GM12878 (cell line): ENCODE measurements around the gene DCLRE1B. TPM values are rescaled to one million over a fixed set of nuclear protein-coding genes. Genes with fewer than 3 reads are reported as not detected.

Source experiments
- ATAC-seq: fragments of 200-7000 bp; cut with Tn5 transposase; 3 replicates; pipeline ENCODE4 v1.9.1; 2020; ENCODE audit warnings: mild to moderate bottlenecking, moderate library complexity
- BruUV-seq: library from RNA; stranded (reverse); fragments of 400-500 nt; replicated peaks from 2 replicates; lab custom pipeline; 2021; lab: Mats Ljungman, UMichigan
- CTCF ChIA-PET: fragments of 300-600 bp; sonication (Branson Sonifier 250); formaldehyde crosslinking; extraction: SDS; loops from one replicate; lab custom pipeline; 2021; ENCODE audit warnings: inconsistent platforms; lab: Yijun Ruan, JAX
- POLR2A ChIA-PET: fragments of 350-600 bp; formaldehyde crosslinking; extraction: SDS; loops from one replicate; lab custom pipeline; 2021; ENCODE audit warnings: inconsistent platforms; lab: Charles Lee
- RAD21 ChIA-PET: fragments of 300-600 bp; sonication (Branson Sonifier 250); formaldehyde crosslinking; loops from one replicate; lab custom pipeline; 2023; ENCODE audit warnings: antibody characterized with exemption; ENCODE audit not compliant: unreplicated experiment; lab: Charles Lee
- SMC1A ChIA-PET: fragments of 300-600 bp; sonication (Branson Sonifier 250); formaldehyde crosslinking; loops from one replicate; lab custom pipeline; 2023; ENCODE audit not compliant: unreplicated experiment, uncharacterized antibody; lab: Charles Lee
- DNase-seq: peaks from one replicate; pipeline ENCODE4 v3.0.0-alpha.2; 2011; ENCODE audit warnings: low read depth, low spot score
- FAIRE-seq: peaks from 3 replicates; lab custom pipeline; 2011; peaks lifted over from hg19 to GRCh38; lab: Jason Lieb, UNC
- H2AFZ ChIP-seq: 2 replicates; pipeline ENCODE4 v1.6.0; 2011; ENCODE audit warnings: low read depth, low read length, control low read depth; ENCODE audit not compliant: control insufficient read depth
- H3K27ac ChIP-seq: 2 replicates; pipeline ENCODE4 v1.5.1; 2011; ENCODE audit warnings: control low read depth; ENCODE audit not compliant: control insufficient read depth, insufficient read depth
- H3K27me3 ChIP-seq, 2 experiments: replicated peaks in 1 of 2; 2 replicates each; pipeline versions ENCODE4 v1.6.0 to v1.6.1; 2011; ENCODE audit warnings: low read length in 1 of 2; ENCODE audit not compliant: control insufficient read depth in 2 of 2, insufficient read depth in 2 of 2
- H3K36me3 ChIP-seq, 2 experiments: 2 replicates each; pipeline ENCODE4 v1.5.1; 2011; ENCODE audit warnings: low read length in 1 of 2; ENCODE audit not compliant: control insufficient read depth in 2 of 2, insufficient read depth in 2 of 2
- H3K4me1 ChIP-seq: 2 replicates; pipeline ENCODE4 v1.6.1; 2011; ENCODE audit warnings: mild to moderate bottlenecking, low read length, moderate library complexity, mixed read lengths; ENCODE audit not compliant: control insufficient read depth, insufficient read depth
- H3K4me2 ChIP-seq: 2 replicates; pipeline ENCODE4 v1.6.0; 2011; ENCODE audit warnings: control low read depth; ENCODE audit not compliant: control insufficient read depth, insufficient read depth
- H3K4me3 ChIP-seq: fragments of 200-600 bp; sonication (generic); 2 replicates; pipeline ENCODE4 v1.5.1; 2016
- H3K79me2 ChIP-seq: 2 replicates; pipeline ENCODE4 v1.6.0; 2011; ENCODE audit warnings: low read length; ENCODE audit not compliant: control insufficient read depth, insufficient read depth
- H3K9ac ChIP-seq: 2 replicates; pipeline ENCODE4 v1.8.0; 2011; ENCODE audit warnings: low read length, control low read depth, mixed read lengths; ENCODE audit not compliant: control insufficient read depth, insufficient read depth
- H3K9me3 ChIP-seq: replicated peaks from 3 replicates; pipeline ENCODE4 v1.5.1; 2011; ENCODE audit warnings: mild to moderate bottlenecking, low read length; ENCODE audit not compliant: control insufficient read depth, insufficient read depth
- H4K20me1 ChIP-seq: 2 replicates; pipeline ENCODE4 v1.6.0; 2011; ENCODE audit not compliant: control insufficient read depth, insufficient read depth
- ATF7 ChIP-seq: fragments of 450-650 bp; IDR thresholded peaks from 2 replicates; pipeline ENCODE4 v1.6.1; 2016; ENCODE audit warnings: low read depth, mild to moderate bottlenecking
- CBFB ChIP-seq: IDR thresholded peaks from 2 replicates; pipeline ENCODE4 v1.6.1; 2016; ENCODE audit warnings: antibody characterized with exemption, low read depth
- CEBPB ChIP-seq, 2 experiments: fragments of 150-350 bp in 1 of 2; IDR thresholded peaks; 2 replicates each; pipeline ENCODE4 v1.6.1; 2012 to 2014; ENCODE audit warnings: low read depth in 2 of 2, low read length in 2 of 2, borderline replicate concordance in 1 of 2, inconsistent platforms in 1 of 2
- EGR1 ChIP-seq, 2 experiments: IDR thresholded peaks; 1 replicate in 1 of 2; 2 replicates in 1 of 2; pipeline ENCODE4 v1.6.1; 2011 to 2012; ENCODE audit warnings: low read depth in 2 of 2, low read length in 2 of 2, borderline replicate concordance in 1 of 2, mild to moderate bottlenecking in 1 of 2, moderate library complexity in 1 of 2
- HCFC1 ChIP-seq: fragments of 150-350 bp; IDR thresholded peaks from 2 replicates; pipeline ENCODE4 v1.6.1; 2014; ENCODE audit warnings: low read length
- SIN3A ChIP-seq: IDR thresholded peaks from 2 replicates; pipeline ENCODE4 v1.6.1; 2012; ENCODE audit warnings: low read depth, low read length, improper control_type of control experiment
- SMAD1 ChIP-seq: fragments of 450-650 bp; IDR thresholded peaks from 2 replicates; pipeline ENCODE4 v1.6.1; 2018; ENCODE audit warnings: mild to moderate bottlenecking, low read depth; ENCODE audit not compliant: partially characterized antibody
- ZSCAN29 ChIP-seq: fragments of 450-650 bp; IDR thresholded peaks from 2 replicates; pipeline ENCODE4 v1.6.1; 2017; ENCODE audit warnings: mild to moderate bottlenecking, moderate library complexity
- WGBS: methylation state at CpG from one replicate; pipeline ENCODE4 v1.1.6; 2016; ENCODE audit warnings: low lambda C conversion rate; ENCODE audit not compliant: insufficient replicate concordance, insufficient coverage; ENCODE audit errors: missing lambda C conversion rate; 5-methylcytosine and 5-hydroxymethylcytosine counted together
- in situ Hi-C: fragments of 300-500 bp; cut with MboI; formaldehyde crosslinking; loops from 9 replicates; pipeline ENCODE4 v1.14.3; 2018; ENCODE audit warnings: mixed read lengths
- intact Hi-C: fragments of 100-400 bp; cut with micrococcal nuclease; formaldehyde crosslinking; loops from one replicate; pipeline ENCODE4 v1.14.2; 2022; ENCODE audit not compliant: unreplicated experiment
- polyA plus RNA-seq, 11 experiments: library from polyadenylated mRNA; depleted of rRNA in 4 of 11; unstranded in 6 of 11; stranded (reverse) in 5 of 11; fragments of >200 nt; fragmentation: Nextera tagmentation in 4 of 11; fragmentation: Illumina TruSeq in 1 of 11; extraction: Ambion mirVana in 4 of 11; extraction: Trizol in 1 of 11; gene quantifications; 1 replicate in 1 of 11; 2 replicates in 10 of 11; pipeline versions ENCODE4 v1.2.1 to v1.2.3, GENCODE V29; 2011 to 2016; ENCODE audit warnings: inconsistent platforms in 2 of 11, missing spikeins in 2 of 11, low read depth in 1 of 11
- total RNA-seq, 4 experiments: library from RNA; depleted of rRNA in 3 of 4; stranded (reverse); fragments of >200 nt in 3 of 4; fragmentation: Illumina TruSeq in 1 of 4; extraction: Trizol in 1 of 4; gene quantifications; 2 replicates each; pipeline versions ENCODE4 v1.2.1 to v1.2.3, GENCODE V29; 2013 to 2021
- TF ChIP-seq, protein P1 (sequence below): fragments of 450-650 bp; IDR thresholded peaks from 2 replicates; pipeline ENCODE4 v1.6.1; 2014; ENCODE audit warnings: mild to moderate bottlenecking
- TF ChIP-seq, protein P2 (sequence below): fragments of 450-650 bp; IDR thresholded peaks from 2 replicates; pipeline ENCODE4 v1.6.1; 2016; ENCODE audit warnings: mild to moderate bottlenecking
- TF ChIP-seq, protein P3 (sequence below): IDR thresholded peaks from 2 replicates; pipeline ENCODE4 v1.6.1; 2011; ENCODE audit warnings: mild to moderate bottlenecking, low read depth, low read length, moderate library complexity; ENCODE audit not compliant: insufficient replicate concordance

DCLRE1B gene
- total and polyA plus RNA-seq, 10 of the 15 experiments (the other 5 are each of a cell fraction or from before 2014, with no cell fraction given): 5.4 to 18.3 (median 13.4) TPM

DNA sequence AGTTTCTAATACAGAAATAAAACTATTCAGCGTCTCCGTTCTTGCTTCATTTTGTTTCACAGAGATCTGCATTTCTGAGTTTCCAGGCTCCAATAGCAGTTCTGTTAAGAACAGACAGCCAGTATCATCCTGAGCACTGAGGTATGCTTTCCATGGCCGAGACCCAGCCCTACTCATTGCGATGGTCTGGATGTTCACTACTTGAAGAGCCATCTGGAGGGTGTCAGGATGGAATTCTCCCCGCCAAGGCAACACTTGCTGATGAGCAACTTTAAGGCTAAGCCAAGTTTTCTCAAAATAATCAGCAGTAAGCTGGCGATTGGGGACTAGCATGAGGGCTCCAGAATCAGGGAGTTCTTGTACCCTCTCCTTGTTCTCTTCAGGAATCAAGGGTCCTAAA, 10.0 kb upstream of the DCLRE1B start:
- no peak overlapping the region for H3K4me3 ChIP-seq
- in situ Hi-C loops: no loop called here
- CTCF ChIA-PET: no interaction called here
- 98% methylated on average over 6 of the region's 6 CpGs for WGBS
- H3K4me1 ChIP-seq: no peaks in the 10 kb centered on the region
- POLR2A ChIA-PET: interaction anchor here (1.1 kb wide), 1 partner anchor 9 kb away, joined by 3 read pairs; the partner anchor contains the start of gene AP4B1
- no peaks in the 10 kb centered on the region for H4K20me1 ChIP-seq
- H3K36me3 ChIP-seq: peaks cover 6 to 12% of the 10 kb centered on the region in 2 experiments; a peak in 3 of 4 replicates
- no peak overlapping the region for H2AFZ ChIP-seq
- RAD21 ChIA-PET: interaction anchor here (1.2 kb wide), 1 partner anchor 14 kb away, joined by 3 read pairs; no protein-coding TSS in a partner anchor
- SMC1A ChIA-PET: interaction anchor here (1.1 to 1.4 kb wide), 2 partner anchors 9 to 60 kb away, joined by 4 to 6 read pairs; partner anchors contain the start of gene AP4B1
- DNase-seq (no peak), ATAC-seq (no peak)
- no peak overlapping the region for H3K9ac ChIP-seq
- no peak overlapping the region for H3K4me2 ChIP-seq
- TF ChIP-seq, protein P1, sequence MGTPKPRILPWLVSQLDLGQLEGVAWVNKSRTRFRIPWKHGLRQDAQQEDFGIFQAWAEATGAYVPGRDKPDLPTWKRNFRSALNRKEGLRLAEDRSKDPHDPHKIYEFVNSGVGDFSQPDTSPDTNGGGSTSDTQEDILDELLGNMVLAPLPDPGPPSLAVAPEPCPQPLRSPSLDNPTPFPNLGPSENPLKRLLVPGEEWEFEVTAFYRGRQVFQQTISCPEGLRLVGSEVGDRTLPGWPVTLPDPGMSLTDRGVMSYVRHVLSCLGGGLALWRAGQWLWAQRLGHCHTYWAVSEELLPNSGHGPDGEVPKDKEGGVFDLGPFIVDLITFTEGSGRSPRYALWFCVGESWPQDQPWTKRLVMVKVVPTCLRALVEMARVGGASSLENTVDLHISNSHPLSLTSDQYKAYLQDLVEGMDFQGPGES: no peak
- no peak for TF ChIP-seq SIN3A
- TF ChIP-seq, protein P2, sequence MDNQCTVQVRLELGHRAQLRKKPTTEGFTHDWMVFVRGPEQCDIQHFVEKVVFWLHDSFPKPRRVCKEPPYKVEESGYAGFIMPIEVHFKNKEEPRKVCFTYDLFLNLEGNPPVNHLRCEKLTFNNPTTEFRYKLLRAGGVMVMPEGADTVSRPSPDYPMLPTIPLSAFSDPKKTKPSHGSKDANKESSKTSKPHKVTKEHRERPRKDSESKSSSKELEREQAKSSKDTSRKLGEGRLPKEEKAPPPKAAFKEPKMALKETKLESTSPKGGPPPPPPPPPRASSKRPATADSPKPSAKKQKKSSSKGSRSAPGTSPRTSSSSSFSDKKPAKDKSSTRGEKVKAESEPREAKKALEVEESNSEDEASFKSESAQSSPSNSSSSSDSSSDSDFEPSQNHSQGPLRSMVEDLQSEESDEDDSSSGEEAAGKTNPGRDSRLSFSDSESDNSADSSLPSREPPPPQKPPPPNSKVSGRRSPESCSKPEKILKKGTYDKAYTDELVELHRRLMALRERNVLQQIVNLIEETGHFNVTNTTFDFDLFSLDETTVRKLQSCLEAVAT: no peak
- TF ChIP-seq, protein P3, sequence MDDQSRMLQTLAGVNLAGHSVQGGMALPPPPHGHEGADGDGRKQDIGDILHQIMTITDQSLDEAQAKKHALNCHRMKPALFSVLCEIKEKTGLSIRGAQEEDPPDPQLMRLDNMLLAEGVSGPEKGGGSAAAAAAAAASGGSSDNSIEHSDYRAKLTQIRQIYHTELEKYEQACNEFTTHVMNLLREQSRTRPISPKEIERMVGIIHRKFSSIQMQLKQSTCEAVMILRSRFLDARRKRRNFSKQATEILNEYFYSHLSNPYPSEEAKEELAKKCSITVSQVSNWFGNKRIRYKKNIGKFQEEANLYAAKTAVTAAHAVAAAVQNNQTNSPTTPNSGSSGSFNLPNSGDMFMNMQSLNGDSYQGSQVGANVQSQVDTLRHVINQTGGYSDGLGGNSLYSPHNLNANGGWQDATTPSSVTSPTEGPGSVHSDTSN: no peak
- no peak for TF ChIP-seq EGR1 (IDR thresholded peaks at IDR 0.05; ENCODE audit: borderline replicate concordance in 1 of 2, low read depth in 2 of 2, low read length in 2 of 2)
- no peak for TF ChIP-seq SMAD1
- TF ChIP-seq HCFC1: no peak
- no peak for TF ChIP-seq ATF7
- TF ChIP-seq ZSCAN29: no peak
- TF ChIP-seq CBFB: no peak
- no peak for TF ChIP-seq CEBPB (IDR thresholded peaks at IDR 0.05; ENCODE audit: borderline replicate concordance in 1 of 2, low read depth in 2 of 2, low read length in 2 of 2)
- TF ChIP-seq, all 136 proteins: peak for 0
- no peak overlapping the region for H3K27ac ChIP-seq
- H3K79me2 ChIP-seq: no peaks in the 10 kb centered on the region; the same call in 1 of the 2 replicates
- intact Hi-C loops: no loop called here
- FAIRE-seq: no peak
- no peaks in the 10 kb centered on the region for H3K9me3 ChIP-seq
- H3K27me3 ChIP-seq: no peaks in the 10 kb centered on the region
- no TSS peak for BruUV-seq
